Measurements from ENCODE around the gene EVA1C. TPM values are rescaled to one million over a fixed set of nuclear protein-coding genes. Genes with fewer than 3 reads are reported as not detected.

EVA1C gene
- total and polyA plus RNA-seq, 9 of the 15 experiments (the other 6 are each of a cell fraction or from before 2014, with no cell fraction given), result 0.22 TPM; not detected in 8

GRCh38 chr21:32367158-32367557 is 45.3 kb upstream of the EVA1C start (continued):
- TF ChIP-seq KDM4B (IDR thresholded peaks at IDR 0.05; ENCODE audit: borderline replicate concordance in 2 of 2, low read depth in 1 of 2) (no peak), FOXJ2 (tag; IDR thresholded peaks at IDR 0.05) (no peak), HSF4 (CRISPR knock-in tag; IDR thresholded peaks at IDR 0.05; ENCODE audit: borderline replicate concordance) (no peak)

- CTCF ChIA-PET (ENCODE audit: low intra/inter-chr PET ratio), result no interaction called here
- no peaks in the 10 kb centered on the region for H3K4me1 ChIP-seq (replicated peaks in 1 of 2; ENCODE audit: control insufficient read depth in 2 of 2, insufficient read depth in 2 of 2, low read length in 2 of 2)
- FAIRE-seq (no peak), ATAC-seq (no peak), DNase-seq (ENCODE audit: extremely low read depth in 1 of 4, low spot score in 3 of 4) (no peak)
- in situ Hi-C loops (cut with MboI) (no loop called here), intact Hi-C loops (cut with micrococcal nuclease) (no loop called here)
- no peaks in the 10 kb centered on the region for H3K9me1 ChIP-seq (ENCODE audit: control insufficient read depth, insufficient read depth, low read length)
- H3K79me2 ChIP-seq (ENCODE audit: control insufficient read depth, insufficient read depth, low read length), result no peaks in the 10 kb centered on the region
- TF ChIP-seq CHD4 (IDR thresholded peaks at IDR 0.05; ENCODE audit: insufficient read depth, insufficient replicate concordance, low read depth, low read length, poor library complexity, severe bottlenecking) (no peak), ZBTB33 (CRISPR knock-in tag; IDR thresholded peaks at IDR 0.05) (no peak)
- no peak overlapping the region for H3K4me2 ChIP-seq (ENCODE audit: insufficient read depth, low read length)
- WGBS (ENCODE audit: insufficient coverage, low coverage, missing lambda C conversion rate), result 92% methylated on average over 9 of the region's 9 CpGs
- no peak overlapping the region for H3K27ac ChIP-seq (ENCODE audit: extremely low read depth, low read depth, low read length)
- no peak overlapping the region for H3K4me3 ChIP-seq
- no peaks in the 10 kb centered on the region for H3K27me3 ChIP-seq (ENCODE audit: control insufficient read depth in 2 of 2, insufficient read depth in 2 of 2, low read length in 2 of 2)
- peaks cover 99% of the 10 kb centered on the region for H3K36me3 ChIP-seq (ENCODE audit: control insufficient read depth, insufficient read depth, low read length)
- BruUV-seq (replicated peaks), result no TSS peak
- no peak overlapping the region for H2AFZ ChIP-seq (ENCODE audit: low read depth, low read length)
- POLR2A ChIA-PET, result interaction anchor here (0.9 kb wide), 1 partner anchor 18 kb away, joined by 3 read pairs; no protein-coding TSS in a partner anchor
- H3K9me3 ChIP-seq (replicated peaks; ENCODE audit: control insufficient read depth, insufficient read depth, low read depth, low read length), result no peaks in the 10 kb centered on the region
- 0 out of 2 replicates have a peak, but pooled peaks cover 4% of the 10 kb centered on the region for H4K20me1 ChIP-seq (replicated peaks; ENCODE audit: control insufficient read depth, insufficient read depth, low read length)
- H3K9ac ChIP-seq (ENCODE audit: insufficient read depth in 1 of 2, low read depth in 2 of 2, low read length in 2 of 2), result no peak overlapping the region
Observed at GRCh38 chr21:32368386-32368785, 44.1 kb upstream of the EVA1C start.
